LNCaP clone FGC (cell line): ENCODE results near the gene MDN1.

Experiments
- DNase-seq: peaks from one replicate; pipeline ENCODE4 v3.0.0-alpha.2; 2011; ENCODE audit warnings: low read depth
- H3K4me3 ChIP-seq: 2 replicates; pipeline ENCODE4 v1.5.1; 2011; ENCODE audit warnings: mild to moderate bottlenecking, low read depth, low read length, control low read depth
- CTCF ChIP-seq: IDR thresholded peaks from 2 replicates; pipeline ENCODE4 v1.5.1; 2012; ENCODE audit warnings: mild to moderate bottlenecking; ENCODE audit not compliant: control insufficient read depth, insufficient read depth; ENCODE audit errors: extremely low read depth

MDN1 gene

GRCh38 chr6:89688328-89688727 is 131.3 kb downstream of the MDN1 start:
- H3K4me3 ChIP-seq = no peak overlapping the region
- no peak for TF ChIP-seq CTCF
- DNase-seq = no peak

- no peak overlapping the region for H3K4me3 ChIP-seq
- DNase-seq = no peak
- no peak for TF ChIP-seq CTCF
Measured at GRCh38 chr6:89685311-89685710, 134.3 kb downstream of the MDN1 start.

- no peak for TF ChIP-seq CTCF
- no peak for DNase-seq
- no peak overlapping the region for H3K4me3 ChIP-seq
Measured at GRCh38 chr6:89682991-89683390, 136.6 kb downstream of the MDN1 start.

- TF ChIP-seq CTCF = no peak
- no peak overlapping the region for H3K4me3 ChIP-seq
- DNase-seq = no peak
Measured at GRCh38 chr6:89681983-89682564, 137.5 kb downstream of the MDN1 start.

- no peak for TF ChIP-seq CTCF
- H3K4me3 ChIP-seq = no peak overlapping the region
- no peak for DNase-seq
Measured at GRCh38 chr6:89680551-89680950, 139.0 kb downstream of the MDN1 start.

- H3K4me3 ChIP-seq = no peak overlapping the region
- TF ChIP-seq CTCF = no peak
- no peak for DNase-seq
Measured at GRCh38 chr6:89680150-89680549, 139.4 kb downstream of the MDN1 start.
